Testis (tissue), 3 donors: ENCODE results near the gene GNPDA1. TPM values are rescaled to one million over a fixed set of nuclear protein-coding genes. Genes with fewer than 3 reads are reported as not detected.

Source experiments
- DNase-seq: peaks from one replicate; pipeline ENCODE4 v3.0.0-alpha.2; 2019
- H3K27ac ChIP-seq, 2 donors: fragments of 200-600 bp; sonication (generic); one replicate each; pipeline ENCODE4 v1.5.1; 2019
- H3K27me3 ChIP-seq: fragments of 200-600 bp; sonication (generic); one replicate; pipeline ENCODE4 v1.5.1; 2019
- H3K36me3 ChIP-seq: fragments of 200-600 bp; sonication (generic); one replicate; pipeline ENCODE4 v1.5.1; 2017; ENCODE audit warnings: low read depth; ENCODE audit errors: missing control alignments
- H3K4me1 ChIP-seq: fragments of 200-600 bp; sonication (generic); one replicate; pipeline ENCODE4 v1.5.1; 2019
- H3K4me3 ChIP-seq, 2 donors: fragments of 200-600 bp; sonication (generic); one replicate each; pipeline ENCODE4 v1.5.1; 2017 to 2019
- H3K9me3 ChIP-seq: fragments of 200-600 bp; sonication (generic); one replicate; pipeline ENCODE4 v1.5.1; 2017
- POLR2A ChIP-seq: fragments of 450-650 bp; IDR thresholded peaks from one replicate; pipeline ENCODE4 v1.6.1; 2017; ENCODE audit warnings: antibody characterized with exemption, mild to moderate bottlenecking, moderate library complexity
- WGBS, 2 donors: methylation state at CpG; one replicate each; pipeline ENCODE4 v1.1.5; 2018; 5-methylcytosine and 5-hydroxymethylcytosine counted together
- intact Hi-C: fragments of 100-400 bp; cut with DNase I; formaldehyde crosslinking; loops from one replicate; pipeline ENCODE4 v1.15.1; 2023; ENCODE audit warnings: low total_unique reads
- polyA plus RNA-seq: library from polyadenylated mRNA; stranded (reverse); fragments of 350-450 nt; fragmentation: Illumina TruSeq; extraction: RNeasy Lipid Tissue Mini Kit (QIAGEN cat#74804); gene quantifications from one replicate; pipeline ENCODE4 v1.2.3, GENCODE V29; 2014; ENCODE audit warnings: low read depth, low replicate concordance; ENCODE audit not compliant: insufficient read depth
- total RNA-seq, 2 donors: library from RNA; depleted of rRNA; stranded (reverse); fragments of >200 nt; gene quantifications; one replicate each; pipeline ENCODE4 v1.2.3, GENCODE V29; 2016
- TF ChIP-seq, protein P1 (sequence below), 3 experiments: fragments of 450-650 bp in 2 of 3; fragments of 200-600 bp in 1 of 3; sonication (generic) in 1 of 3; IDR thresholded peaks; one replicate each; pipeline ENCODE4 v1.5.1; 2016 to 2019; ENCODE audit warnings: antibody characterized with exemption in 3 of 3, mild to moderate bottlenecking in 2 of 3, moderate library complexity in 1 of 3

Gene GNPDA1
- total and polyA plus RNA-seq, 3 donors from 2014 or later = 32.9 to 53.4 (median 49.4) TPM

GRCh38 chr5:141989720-141990119 lies 23.1 kb downstream of the GNPDA1 start:
- WGBS, 2 donors = 0 to 58% methylated on average over 1 of the region's 1 CpG

DNA sequence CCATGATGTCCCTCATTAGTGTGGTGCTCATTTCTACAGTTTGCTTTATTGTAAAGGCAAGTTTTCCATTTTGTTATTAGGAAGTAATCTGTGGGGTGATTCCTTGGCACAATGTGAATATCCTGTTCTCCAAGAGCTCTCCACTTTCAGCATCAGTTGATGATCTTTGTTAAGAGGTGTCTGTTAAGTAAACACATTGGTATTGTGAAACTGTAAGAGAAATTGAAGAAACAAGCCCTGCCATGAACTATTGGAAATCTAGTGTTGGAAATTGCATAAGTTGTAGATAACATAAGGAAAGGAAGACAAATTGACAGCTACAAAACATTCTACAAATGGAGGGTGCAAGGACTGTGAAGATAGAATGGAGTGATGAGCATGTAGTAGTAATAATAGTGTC lies 26.8 kb downstream of the GNPDA1 start:
- Histone ChIP-seq H3K4me3 (no peak overlapping the region), H3K4me1 (no peaks in the 10 kb centered on the region), H3K9me3 (no peaks in the 10 kb centered on the region), H3K27me3 (no peaks in the 10 kb centered on the region), H3K27ac (no peak overlapping the region), H3K36me3 (no peaks in the 10 kb centered on the region)
- intact Hi-C loops = no loop called here
- DNase-seq = no peak
- TF ChIP-seq, protein P1, sequence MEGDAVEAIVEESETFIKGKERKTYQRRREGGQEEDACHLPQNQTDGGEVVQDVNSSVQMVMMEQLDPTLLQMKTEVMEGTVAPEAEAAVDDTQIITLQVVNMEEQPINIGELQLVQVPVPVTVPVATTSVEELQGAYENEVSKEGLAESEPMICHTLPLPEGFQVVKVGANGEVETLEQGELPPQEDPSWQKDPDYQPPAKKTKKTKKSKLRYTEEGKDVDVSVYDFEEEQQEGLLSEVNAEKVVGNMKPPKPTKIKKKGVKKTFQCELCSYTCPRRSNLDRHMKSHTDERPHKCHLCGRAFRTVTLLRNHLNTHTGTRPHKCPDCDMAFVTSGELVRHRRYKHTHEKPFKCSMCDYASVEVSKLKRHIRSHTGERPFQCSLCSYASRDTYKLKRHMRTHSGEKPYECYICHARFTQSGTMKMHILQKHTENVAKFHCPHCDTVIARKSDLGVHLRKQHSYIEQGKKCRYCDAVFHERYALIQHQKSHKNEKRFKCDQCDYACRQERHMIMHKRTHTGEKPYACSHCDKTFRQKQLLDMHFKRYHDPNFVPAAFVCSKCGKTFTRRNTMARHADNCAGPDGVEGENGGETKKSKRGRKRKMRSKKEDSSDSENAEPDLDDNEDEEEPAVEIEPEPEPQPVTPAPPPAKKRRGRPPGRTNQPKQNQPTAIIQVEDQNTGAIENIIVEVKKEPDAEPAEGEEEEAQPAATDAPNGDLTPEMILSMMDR (IDR thresholded peaks at IDR 0.05) = no peak
- no peak for TF ChIP-seq POLR2A

More at GRCh38 chr5:141989720-141990119, 23.1 kb downstream of the GNPDA1 start:
- no peaks in the 10 kb centered on the region for H3K36me3 ChIP-seq
- H3K4me1 ChIP-seq = peaks cover 4% of the 10 kb centered on the region
- H3K27me3 ChIP-seq = no peaks in the 10 kb centered on the region
- no peak overlapping the region for H3K4me3 ChIP-seq
- intact Hi-C loops = loop anchor here (10.0 kb wide), 1 partner anchor 155 kb away; no protein-coding TSS in a partner anchor
- TF ChIP-seq, protein P1 (IDR thresholded peaks at IDR 0.05) = no peak
- no peak for TF ChIP-seq POLR2A
- no peaks in the 10 kb centered on the region for H3K9me3 ChIP-seq
- no peak for DNase-seq
- H3K27ac ChIP-seq = no peak overlapping the region

- intact Hi-C loops = no loop called here
- H3K27ac ChIP-seq = no peak overlapping the region
- no peak for DNase-seq
- H3K27me3 ChIP-seq = no peaks in the 10 kb centered on the region
- H3K36me3 ChIP-seq = no peaks in the 10 kb centered on the region
- peaks cover 2% of the 10 kb centered on the region for H3K4me1 ChIP-seq
- H3K9me3 ChIP-seq = no peaks in the 10 kb centered on the region
- WGBS, 2 donors = 46 to 63% methylated on average over 2 of the region's 2 CpGs
- no peak overlapping the region for H3K4me3 ChIP-seq
- TF ChIP-seq, protein P1 (IDR thresholded peaks at IDR 0.05) = no peak
- TF ChIP-seq POLR2A = no peak
These were observed 30.2 kb downstream of the GNPDA1 start for GRCh38 chr5:141982626-141983025.

DNA sequence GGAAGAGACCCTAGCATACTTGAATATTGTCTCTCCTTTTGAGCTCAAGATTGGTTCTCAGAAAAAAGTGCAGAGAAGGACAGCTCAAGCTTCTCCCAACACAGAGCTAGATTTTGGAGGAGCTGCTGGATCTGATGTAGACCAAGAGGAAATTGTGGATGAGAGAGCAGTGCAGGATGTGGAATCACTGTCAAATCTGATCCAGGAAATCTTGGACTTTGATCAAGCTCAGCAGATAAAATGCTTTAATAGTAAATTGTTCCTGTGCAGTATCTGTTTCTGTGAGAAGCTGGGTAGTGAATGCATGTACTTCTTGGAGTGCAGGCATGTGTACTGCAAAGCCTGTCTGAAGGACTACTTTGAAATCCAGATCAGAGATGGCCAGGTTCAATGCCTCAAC lies 34.4 kb downstream of the GNPDA1 start:
- H3K27me3 ChIP-seq = no peaks in the 10 kb centered on the region
- H3K4me1 ChIP-seq = peaks cover 7% of the 10 kb centered on the region
- TF ChIP-seq POLR2A = no peak
- TF ChIP-seq, protein P1 (IDR thresholded peaks at IDR 0.05) = no peak
- no peaks in the 10 kb centered on the region for H3K36me3 ChIP-seq
- no peak overlapping the region for H3K27ac ChIP-seq
- H3K9me3 ChIP-seq = no peaks in the 10 kb centered on the region
- no peak for DNase-seq
- H3K4me3 ChIP-seq = no peak overlapping the region
- intact Hi-C loops = no loop called here

DNA sequence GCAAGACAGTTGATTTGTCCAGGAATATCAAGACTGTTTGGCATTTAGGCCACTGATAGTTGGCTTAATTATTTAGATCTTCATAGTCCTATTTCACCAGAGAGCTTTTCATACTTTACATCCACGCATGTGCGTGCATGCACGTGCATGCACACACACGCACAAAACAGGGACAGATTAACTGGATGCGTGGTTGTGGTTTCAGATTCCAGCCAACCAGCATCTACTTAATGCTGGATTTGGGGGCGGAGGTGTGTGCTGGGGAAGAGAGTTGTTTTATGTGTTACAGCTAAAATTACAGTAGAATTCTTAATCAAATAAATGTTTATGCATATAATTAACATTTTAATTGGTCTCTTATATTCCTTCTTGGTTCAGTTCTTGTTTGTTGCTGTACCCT lies 36.7 kb downstream of the GNPDA1 start:
- no peak for DNase-seq
- intact Hi-C loops = no loop called here
- no peak overlapping the region for H3K27ac ChIP-seq
- H3K4me1 ChIP-seq = peaks cover 8% of the 10 kb centered on the region
- H3K9me3 ChIP-seq = no peaks in the 10 kb centered on the region
- H3K27me3 ChIP-seq = no peaks in the 10 kb centered on the region
- TF ChIP-seq, protein P1 (IDR thresholded peaks at IDR 0.05) = no peak
- 91 to 96% methylated on average over 6 of the region's 6 CpGs for WGBS, 2 donors
- no peaks in the 10 kb centered on the region for H3K36me3 ChIP-seq
- no peak overlapping the region for H3K4me3 ChIP-seq
